ENCODE data around the gene PARD6B.

DNA sequence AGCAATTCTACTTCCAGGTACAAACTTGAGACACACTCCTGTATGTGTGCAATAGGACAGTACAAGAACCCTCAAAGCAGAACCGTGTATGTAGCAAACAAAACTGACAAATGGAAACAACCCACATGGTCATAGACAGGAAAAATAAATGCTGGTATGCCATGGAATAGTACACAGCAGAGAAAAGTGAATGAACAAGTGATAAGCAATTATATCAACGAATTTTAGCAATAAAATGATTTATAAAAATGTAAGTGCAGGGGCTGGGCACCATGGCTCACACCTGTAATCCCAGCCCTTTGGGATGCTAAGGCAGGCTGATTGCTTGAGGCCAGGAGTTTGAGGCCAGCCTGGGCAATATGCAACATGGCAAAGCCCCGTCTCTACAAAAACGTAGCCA is 49.3 kb upstream of the PARD6B start:
- TF ChIP-seq, protein P1, sequence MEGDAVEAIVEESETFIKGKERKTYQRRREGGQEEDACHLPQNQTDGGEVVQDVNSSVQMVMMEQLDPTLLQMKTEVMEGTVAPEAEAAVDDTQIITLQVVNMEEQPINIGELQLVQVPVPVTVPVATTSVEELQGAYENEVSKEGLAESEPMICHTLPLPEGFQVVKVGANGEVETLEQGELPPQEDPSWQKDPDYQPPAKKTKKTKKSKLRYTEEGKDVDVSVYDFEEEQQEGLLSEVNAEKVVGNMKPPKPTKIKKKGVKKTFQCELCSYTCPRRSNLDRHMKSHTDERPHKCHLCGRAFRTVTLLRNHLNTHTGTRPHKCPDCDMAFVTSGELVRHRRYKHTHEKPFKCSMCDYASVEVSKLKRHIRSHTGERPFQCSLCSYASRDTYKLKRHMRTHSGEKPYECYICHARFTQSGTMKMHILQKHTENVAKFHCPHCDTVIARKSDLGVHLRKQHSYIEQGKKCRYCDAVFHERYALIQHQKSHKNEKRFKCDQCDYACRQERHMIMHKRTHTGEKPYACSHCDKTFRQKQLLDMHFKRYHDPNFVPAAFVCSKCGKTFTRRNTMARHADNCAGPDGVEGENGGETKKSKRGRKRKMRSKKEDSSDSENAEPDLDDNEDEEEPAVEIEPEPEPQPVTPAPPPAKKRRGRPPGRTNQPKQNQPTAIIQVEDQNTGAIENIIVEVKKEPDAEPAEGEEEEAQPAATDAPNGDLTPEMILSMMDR (IDR thresholded peaks at IDR 0.05 in 4 of 5, conservative IDR thresholded peaks at IDR 0.05 in 1 of 5) = no peak
- no peak for TF ChIP-seq POLR2A (IDR thresholded peaks at IDR 0.05)

Measured in gastrocnemius medialis (tissue), 4 donors.